ENCODE results near the gene OGFR. TPM values are rescaled to one million over a fixed set of nuclear protein-coding genes. Genes with fewer than 3 reads are reported as not detected.
A peak's percentile ranks its signal among the peaks of the same experiment; 100 is the strongest.

OGFR gene
- total RNA-seq, 1 experiment from 2014 or later: 73.6 TPM

GRCh38 chr20:62754991-62755356 is 49.7 kb upstream of the OGFR start:
- H4K20me1 ChIP-seq (ENCODE audit: insufficient read depth): peaks cover 13% of the 10 kb centered on the region; the same call in 1 of the 2 replicates
- POLR2A ChIA-PET: no interaction called here
- no peaks in the 10 kb centered on the region for H3K27me3 ChIP-seq (ENCODE audit: insufficient read depth, low read length)
- intact Hi-C loops (cut with micrococcal nuclease): no loop called here
- RAD21 ChIA-PET (ENCODE audit: low non-redundant PET in 1 of 2, low total read pairs in 2 of 2, uncharacterized antibody in 2 of 2, unreplicated experiment in 2 of 2): no interaction called here
- no peak overlapping the region for H2AFZ ChIP-seq (ENCODE audit: low read depth, low read length, poor library complexity, severe bottlenecking)
- H3K36me3 ChIP-seq (ENCODE audit: control insufficient read depth in 1 of 2, insufficient read depth in 2 of 2, low read length in 2 of 2): peaks cover 19 to 42% of the 10 kb centered on the region in 2 experiments; a peak in 3 of 4 replicates
- CTCF ChIA-PET: no interaction called here
- no peak for ATAC-seq
- H3K27ac ChIP-seq (ENCODE audit: low read depth, low read length): no peak overlapping the region
- no peak for DNase-seq (ENCODE audit: low read depth, low spot score)
- H3K9ac ChIP-seq (ENCODE audit: low read length): no peak overlapping the region
- TF ChIP-seq EZH2 (IDR thresholded peaks at IDR 0.05): no peak
- no peak for TF ChIP-seq ELF1 (IDR thresholded peaks at IDR 0.05; ENCODE audit: borderline replicate concordance, low read depth)
- no peak for TF ChIP-seq EZH2phosphoT487 (IDR thresholded peaks at IDR 0.05; ENCODE audit: borderline replicate concordance)
- no TSS peak for BruUV-seq (replicated peaks)
- H3K79me2 ChIP-seq (ENCODE audit: insufficient read depth, low read length): peaks cover 51% of the 10 kb centered on the region
- H3K4me1 ChIP-seq (ENCODE audit: control insufficient read depth in 1 of 2, insufficient read depth in 2 of 2, low read length in 2 of 2): peaks cover 0 to 28% of the 10 kb centered on the region in 2 experiments; a peak in 1 of 4 replicates
- no peak overlapping the region for H3K4me3 ChIP-seq (replicated peaks in 1 of 2; ENCODE audit: low read depth in 1 of 2, low read length in 2 of 2)
- no peak overlapping the region for H3K4me2 ChIP-seq (ENCODE audit: low read length)
- H3K9me2 ChIP-seq (ENCODE audit: insufficient read depth): no peaks in the 10 kb centered on the region
- no peaks in the 10 kb centered on the region for H3K9me3 ChIP-seq (ENCODE audit: control insufficient read depth in 1 of 2, insufficient read depth in 1 of 2, low read depth in 1 of 2, low read length in 2 of 2)

- intact Hi-C loops (cut with micrococcal nuclease): no loop called here
- BruUV-seq (replicated peaks): no TSS peak
- Histone ChIP-seq H3K27ac (ENCODE audit: low read depth, low read length) (no peak overlapping the region), H3K4me2 (ENCODE audit: low read length) (no peak overlapping the region), H2AFZ (ENCODE audit: low read depth, low read length, poor library complexity, severe bottlenecking) (no peak overlapping the region), H3K9me2 (ENCODE audit: insufficient read depth) (no peaks in the 10 kb centered on the region), H4K20me1 (ENCODE audit: insufficient read depth) (peaks cover 13% of the 10 kb centered on the region; the same call in 1 of the 2 replicates), H3K4me3 (replicated peaks in 1 of 2; ENCODE audit: low read depth in 1 of 2, low read length in 2 of 2) (no peak overlapping the region), H3K4me1 (ENCODE audit: control insufficient read depth in 1 of 2, insufficient read depth in 2 of 2, low read length in 2 of 2) (peaks cover 0 to 34% of the 10 kb centered on the region in 2 experiments; a peak in 2 of 4 replicates), H3K79me2 (ENCODE audit: insufficient read depth, low read length) (peaks cover 42% of the 10 kb centered on the region), H3K36me3 (ENCODE audit: control insufficient read depth in 1 of 2, insufficient read depth in 2 of 2, low read length in 2 of 2) (peaks cover 21 to 45% of the 10 kb centered on the region in 2 experiments; a peak in 3 of 4 replicates), H3K9me3 (ENCODE audit: control insufficient read depth in 1 of 2, insufficient read depth in 1 of 2, low read depth in 1 of 2, low read length in 2 of 2) (no peaks in the 10 kb centered on the region), H3K27me3 (ENCODE audit: insufficient read depth, low read length) (no peaks in the 10 kb centered on the region), H3K9ac (ENCODE audit: low read length) (no peak overlapping the region)
- ChIA-PET POLR2A (interaction anchor here (0.8 kb wide), 1 partner anchor 45 kb away, joined by 3 read pairs; no protein-coding TSS in a partner anchor), CTCF (no interaction called here), RAD21 (ENCODE audit: low non-redundant PET in 1 of 2, low total read pairs in 2 of 2, uncharacterized antibody in 2 of 2, unreplicated experiment in 2 of 2) (interaction anchor here in 1 of 2 experiments (0.6 kb wide), 1 partner anchor 34 kb away, joined by 5 read pairs; no protein-coding TSS in a partner anchor)
- TF ChIP-seq SP1 (IDR thresholded peaks at IDR 0.05; ENCODE audit: low read depth) (no peak), POLR2AphosphoS5 (IDR thresholded peaks at IDR 0.05; ENCODE audit: low read depth, low read length) (peak; percentile 51; the same call in 1 of the 2 replicates)
- no peak for DNase-seq (ENCODE audit: low read depth, low spot score)
- no peak for ATAC-seq
Observed at GRCh38 chr20:62755817-62756724, 48.6 kb upstream of the OGFR start.

All from HCT116 (cell line).